SH-SY5Y (cell line): ENCODE data around the gene IRAK2.

Source experiments
- GATA2 ChIP-seq: IDR thresholded peaks from 2 replicates; pipeline ENCODE4 v1.6.1; 2011; ENCODE audit warnings: mild to moderate bottlenecking, low read depth, low read length
- GATA3 ChIP-seq: IDR thresholded peaks from 2 replicates; pipeline ENCODE4 v1.6.1; 2011; ENCODE audit warnings: low read depth, mild to moderate bottlenecking, low read length, moderate library complexity

IRAK2 gene

DNA sequence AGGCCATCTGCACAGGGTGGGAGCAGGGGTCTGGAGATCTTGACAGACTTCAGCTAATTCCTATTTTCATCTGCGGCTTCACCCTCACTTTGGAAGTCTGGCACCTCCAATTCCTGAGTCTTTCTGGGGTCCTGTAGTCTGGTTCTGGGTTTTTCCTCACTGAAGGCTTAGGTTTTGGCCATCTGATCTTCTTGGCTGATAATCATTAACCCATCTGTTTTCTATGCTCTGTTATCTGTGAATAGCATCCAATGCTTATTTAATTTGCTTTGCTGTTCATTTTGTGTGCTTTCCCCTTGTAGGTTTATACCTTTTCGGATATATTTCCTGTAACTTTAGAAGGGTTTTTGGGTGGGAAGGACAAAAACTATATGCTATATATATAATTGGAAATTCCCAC, 101.1 kb downstream of the IRAK2 start:
- TF ChIP-seq GATA2 (no peak), GATA3 (no peak)

DNA sequence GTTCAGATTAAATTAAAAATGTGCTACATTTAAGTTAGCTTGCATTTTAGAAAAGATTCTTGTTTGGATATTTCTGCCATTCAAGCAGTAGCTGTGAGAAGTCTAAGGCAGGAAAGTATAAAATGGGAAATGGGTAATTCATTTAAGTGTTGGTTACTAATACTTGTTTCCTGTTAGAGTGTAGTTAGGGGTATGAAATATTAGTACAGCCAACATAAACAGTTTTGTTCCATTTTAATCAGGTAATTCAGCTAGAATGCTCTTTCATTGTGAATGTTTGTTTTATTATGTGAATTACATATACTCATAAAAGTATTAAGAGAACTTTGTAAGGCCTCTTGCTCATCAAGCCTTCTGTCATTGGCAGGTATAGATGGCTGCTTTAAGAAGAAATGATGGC, 103.4 kb downstream of the IRAK2 start:
- TF ChIP-seq GATA2 (no peak), GATA3 (no peak)

DNA sequence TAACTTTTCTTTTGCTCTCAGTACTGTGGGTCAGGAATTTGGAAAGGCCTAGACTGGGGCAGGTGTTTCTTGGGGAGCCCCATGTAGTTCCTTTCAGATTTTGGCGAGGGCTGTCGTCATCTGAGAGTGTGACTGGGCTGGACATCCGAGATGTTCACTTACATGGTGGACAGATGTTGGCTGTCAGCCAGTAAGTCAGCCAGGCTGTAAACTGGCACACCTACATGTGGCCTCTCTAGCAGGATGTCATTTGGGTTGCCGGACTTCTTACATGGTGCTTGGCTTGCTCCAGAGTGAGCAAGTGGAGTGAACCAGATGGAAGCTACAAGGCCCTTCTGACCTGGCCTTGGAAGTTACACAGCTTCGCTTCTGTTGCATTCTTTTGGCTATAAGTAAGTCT, 104.2 kb downstream of the IRAK2 start:
- TF ChIP-seq GATA3 (no peak), GATA2 (no peak)

DNA sequence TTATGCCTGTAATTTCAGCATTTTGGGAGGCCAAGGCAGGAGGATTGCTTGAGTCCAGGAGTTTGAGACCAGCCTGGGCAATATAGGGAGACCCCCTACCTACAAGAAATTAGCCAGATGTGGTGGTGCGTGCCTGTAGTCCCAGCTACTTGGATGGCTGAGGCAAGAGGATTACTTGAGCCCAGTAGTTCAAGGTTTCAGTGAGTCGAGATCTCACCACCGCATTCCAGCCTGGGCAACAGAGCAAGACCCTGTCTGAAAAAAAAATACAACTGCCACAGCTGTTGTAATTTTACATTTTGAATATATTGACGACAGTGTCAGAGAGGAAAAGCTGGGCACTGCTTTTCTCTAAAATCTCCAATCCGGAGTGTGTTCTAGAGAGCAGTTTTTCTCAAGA, 104.7 kb downstream of the IRAK2 start:
- TF ChIP-seq GATA2 = no peak
- no peak for TF ChIP-seq GATA3

DNA sequence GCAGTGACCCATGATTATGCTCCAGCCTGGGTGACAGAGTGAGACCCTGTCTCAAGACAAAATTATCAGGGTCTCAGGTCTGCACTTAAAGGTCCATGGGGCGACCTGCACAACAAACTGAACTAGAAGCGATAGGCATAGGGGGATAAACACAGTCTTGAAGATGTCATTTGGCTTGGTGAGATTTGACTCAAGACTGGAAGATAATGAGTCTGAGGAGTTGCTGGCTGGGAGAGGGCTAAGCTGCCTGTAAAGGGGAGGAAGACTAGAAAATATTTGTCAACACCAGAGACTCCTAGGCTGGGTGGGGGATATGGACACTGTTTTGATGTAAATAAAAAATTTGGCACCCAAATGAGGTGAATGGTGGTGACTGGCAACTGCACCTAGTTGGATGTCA, 108.3 kb downstream of the IRAK2 start:
- TF ChIP-seq GATA2 = no peak
- no peak for TF ChIP-seq GATA3

DNA sequence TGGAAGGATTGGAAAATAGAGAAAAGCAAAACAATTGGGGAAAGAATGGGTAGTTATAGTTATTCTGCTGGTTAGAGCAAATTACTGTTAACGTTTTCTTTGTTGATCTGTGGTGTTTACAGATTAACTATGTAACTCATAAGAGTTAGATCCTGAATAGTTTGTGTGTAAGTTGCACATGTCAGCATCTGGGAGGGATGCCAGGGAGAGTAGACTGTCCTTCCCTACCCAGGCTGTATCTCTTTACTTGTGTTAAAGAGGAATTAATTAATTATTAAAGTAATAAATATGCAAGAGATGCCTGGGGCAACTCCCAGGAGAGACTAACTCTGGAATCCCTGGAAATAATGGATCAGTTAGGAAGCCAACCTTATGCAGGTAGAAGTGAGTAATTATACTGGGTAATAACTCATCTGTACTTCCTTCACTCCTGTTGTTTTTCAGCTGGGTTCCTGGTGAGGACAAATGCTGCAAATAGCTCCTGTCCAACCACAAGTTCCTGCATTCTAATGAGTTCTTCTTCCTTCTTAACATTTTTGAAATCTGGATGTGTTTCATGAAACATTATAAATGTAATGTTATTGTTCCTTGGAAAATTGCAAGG, 109.1 kb downstream of the IRAK2 start:
- no peak for TF ChIP-seq GATA3
- no peak for TF ChIP-seq GATA2

DNA sequence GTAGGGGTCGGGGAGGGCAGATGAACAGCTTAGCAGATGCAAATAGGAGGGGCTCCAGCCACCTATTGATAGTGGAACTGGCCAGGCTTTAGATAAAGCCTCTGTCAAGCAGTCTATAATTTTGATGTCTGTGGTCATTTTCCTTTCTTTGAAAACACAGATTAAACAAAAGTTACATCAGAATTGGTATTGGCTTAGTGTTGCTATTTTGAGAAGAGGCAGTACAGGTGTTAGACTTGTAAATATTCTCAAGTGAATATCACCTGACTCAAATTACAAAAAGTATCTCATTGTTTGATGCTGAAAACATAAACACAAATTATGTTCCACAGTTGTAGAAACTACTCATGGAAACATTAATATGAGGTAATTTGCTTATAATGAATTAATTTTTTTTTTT, 109.9 kb downstream of the IRAK2 start:
- TF ChIP-seq GATA2 = no peak
- no peak for TF ChIP-seq GATA3

DNA sequence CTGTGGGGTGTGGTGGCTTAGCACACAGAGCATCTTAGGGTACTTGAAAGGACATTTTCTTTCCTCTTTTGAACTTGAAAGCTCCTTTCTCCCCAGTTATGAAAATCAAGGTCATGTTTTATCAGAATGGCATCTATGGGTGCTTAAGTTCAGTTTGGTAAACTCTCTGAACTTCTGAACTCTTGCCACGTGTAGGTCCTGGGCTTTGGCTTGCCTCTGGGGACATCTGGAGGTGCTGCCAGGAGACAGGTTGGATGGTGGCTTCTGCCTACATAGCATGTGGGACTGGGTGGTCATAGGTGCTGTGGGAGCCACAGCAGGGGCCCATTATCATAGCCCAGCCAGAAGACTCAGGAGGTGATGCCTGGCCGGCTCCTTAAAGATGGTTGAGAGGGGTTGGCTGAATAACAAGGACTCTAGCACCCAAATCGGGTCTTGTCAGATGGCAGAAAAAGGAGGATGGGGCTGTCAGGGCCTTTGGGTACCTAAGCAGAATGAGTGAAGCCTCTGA, 112.5 kb downstream of the IRAK2 start:
- TF ChIP-seq GATA3 (no peak), GATA2 (no peak)

DNA sequence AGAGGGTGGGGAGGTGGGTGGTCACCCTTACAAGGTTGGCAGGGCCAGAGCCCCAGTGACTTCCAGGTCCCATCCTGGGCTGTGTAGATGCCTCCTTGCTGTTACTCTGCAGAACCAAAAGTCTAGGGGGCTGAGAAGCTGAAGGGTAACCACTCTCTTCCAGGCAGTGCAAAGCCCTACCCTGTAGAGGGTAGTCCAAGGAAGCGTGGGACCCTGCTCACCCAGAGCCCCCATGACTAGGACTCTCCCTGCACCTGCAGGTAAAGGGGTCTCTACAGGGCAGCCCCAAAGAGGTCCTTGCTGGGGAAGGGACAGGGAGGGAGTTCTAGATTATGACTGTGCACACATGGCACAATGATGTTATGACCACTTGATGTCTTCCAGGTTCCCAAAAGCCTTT, 113.8 kb downstream of the IRAK2 start:
- TF ChIP-seq GATA2 (no peak), GATA3 (no peak)

DNA sequence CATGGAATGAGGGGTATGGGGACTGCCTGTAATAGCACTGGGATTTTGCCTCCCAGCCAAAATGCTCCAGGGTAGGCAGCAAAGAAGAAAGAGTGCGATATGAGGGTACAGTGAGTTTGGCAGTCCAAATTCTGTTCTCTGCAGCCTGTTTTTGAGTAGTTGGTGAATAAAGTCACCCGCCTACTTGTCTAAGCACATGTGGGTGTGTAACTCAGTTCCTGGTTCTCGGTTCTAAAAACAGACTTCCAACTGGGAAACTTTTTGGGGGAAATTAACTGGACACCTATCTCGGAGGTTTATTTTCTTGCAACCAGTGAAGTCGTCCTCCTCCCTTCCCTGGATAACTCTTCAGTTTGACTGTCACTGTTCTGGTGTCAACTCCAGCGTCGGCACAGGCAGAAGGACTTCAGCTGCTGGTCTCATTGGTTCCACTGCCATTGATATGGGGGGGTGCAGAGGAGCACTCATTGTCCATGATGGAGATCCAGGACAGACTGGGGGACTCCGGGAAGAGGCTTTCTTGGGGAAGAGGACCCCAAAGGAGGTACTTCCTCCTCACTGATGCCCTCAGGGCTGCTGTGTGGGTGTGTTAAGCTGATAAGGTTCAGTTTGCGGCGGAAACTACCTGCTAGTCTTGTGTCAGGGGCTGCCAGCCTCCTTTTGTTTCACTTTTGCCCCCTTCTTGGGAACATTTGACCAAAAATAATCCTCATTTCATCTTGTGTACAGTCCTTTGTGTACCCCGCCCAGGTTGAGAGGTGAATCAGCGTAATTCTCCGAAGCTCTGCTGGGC, 114.9 kb downstream of the IRAK2 start:
- TF ChIP-seq GATA3 = no peak
- no peak for TF ChIP-seq GATA2

DNA sequence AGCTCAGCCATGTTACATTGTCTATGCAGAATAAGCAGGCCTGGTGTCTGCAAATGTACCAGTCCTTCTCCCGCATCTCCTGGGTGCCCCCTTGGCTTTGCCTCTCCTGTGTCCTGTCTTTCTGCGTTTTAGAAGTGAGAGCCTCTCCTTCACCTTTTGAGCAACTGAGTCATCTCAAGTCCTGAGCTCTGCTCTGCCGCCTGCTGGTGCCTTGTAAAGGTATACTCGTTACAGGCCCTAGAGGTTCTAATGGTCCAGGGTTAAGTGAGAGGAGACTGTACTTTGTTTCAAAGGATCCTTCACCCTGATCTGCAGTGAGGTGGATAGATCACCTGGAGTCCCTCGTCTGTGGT, 115.4 kb downstream of the IRAK2 start:
- TF ChIP-seq GATA3 = no peak
- no peak for TF ChIP-seq GATA2

DNA sequence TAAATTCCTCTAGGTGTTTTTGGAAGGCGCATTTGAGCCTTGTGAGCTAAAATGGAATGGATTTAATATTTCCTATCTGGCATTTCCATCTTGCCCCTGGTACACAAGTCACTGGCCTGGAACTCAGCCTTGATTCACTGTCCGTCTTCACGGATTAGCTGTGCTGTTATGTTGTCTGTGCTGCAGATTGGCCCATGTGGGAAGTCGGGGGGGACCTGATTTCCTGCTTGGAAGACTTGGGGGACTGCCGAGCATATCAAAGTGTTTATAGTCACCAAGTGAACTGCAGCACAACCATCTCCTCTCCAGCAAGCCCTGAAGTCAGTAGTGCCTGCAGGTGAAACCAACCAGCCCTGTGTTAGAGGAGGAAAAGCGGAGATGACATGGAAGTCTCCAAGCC, 115.9 kb downstream of the IRAK2 start:
- TF ChIP-seq GATA3 = no peak
- no peak for TF ChIP-seq GATA2

DNA sequence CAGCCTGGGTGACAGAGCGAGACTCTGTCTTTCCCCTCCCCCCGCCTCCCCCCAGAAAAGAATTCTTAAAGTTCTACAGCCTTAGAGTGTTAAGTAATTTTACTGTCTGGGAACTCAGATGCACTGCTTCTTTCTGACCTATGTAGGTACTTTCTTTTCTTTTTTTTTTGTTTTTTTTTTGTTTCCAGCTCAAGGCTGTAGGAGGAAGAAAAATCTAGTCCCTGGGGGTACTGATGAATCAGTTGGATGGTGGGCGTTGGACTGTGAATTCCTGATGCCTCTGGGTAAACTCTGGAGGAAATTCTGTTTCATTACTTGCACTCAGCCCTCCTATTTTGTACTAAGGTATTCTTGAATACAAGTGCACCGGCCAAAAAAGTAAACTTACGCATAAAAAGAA, 117.2 kb downstream of the IRAK2 start:
- no peak for TF ChIP-seq GATA3
- TF ChIP-seq GATA2 = no peak

DNA sequence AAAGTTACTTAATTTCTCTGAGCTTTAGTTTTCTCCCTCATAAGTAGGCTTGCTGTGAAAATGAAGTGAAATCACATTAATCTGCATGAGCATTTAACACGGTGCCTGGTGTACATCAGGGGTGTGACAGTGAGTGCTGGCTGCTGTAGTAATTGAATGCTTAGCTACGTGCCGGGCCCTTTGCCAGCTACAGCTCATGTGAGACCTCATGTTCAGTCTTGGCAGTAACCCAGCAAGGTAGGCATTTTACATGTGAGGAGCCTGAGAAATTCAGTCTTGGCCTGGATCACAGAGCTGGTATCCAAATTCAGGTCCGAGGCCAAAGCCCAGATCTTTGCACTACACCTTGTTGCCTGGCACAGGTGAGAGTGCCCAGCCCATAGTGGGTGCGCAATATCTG, 118.9 kb downstream of the IRAK2 start:
- TF ChIP-seq GATA3 (no peak), GATA2 (no peak)

DNA sequence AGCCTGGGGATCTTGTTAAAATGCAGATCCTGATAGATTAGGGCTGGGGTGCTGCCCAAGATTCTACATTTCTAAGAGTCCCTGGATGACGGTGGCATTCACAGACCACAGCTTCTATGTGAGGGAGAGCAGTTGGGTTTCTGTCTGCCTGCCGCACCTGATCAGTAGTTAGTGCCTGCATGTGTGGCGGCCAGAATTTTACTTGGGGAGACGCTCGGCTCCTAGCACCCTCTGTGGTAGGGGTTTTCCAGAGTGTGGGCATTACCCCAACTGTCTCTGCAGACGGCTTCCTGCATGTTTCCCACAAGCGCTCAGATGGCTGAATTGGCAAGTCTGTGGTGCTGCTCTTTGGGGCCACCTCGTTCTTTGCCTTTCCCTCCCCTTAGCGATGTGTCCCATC, 119.8 kb downstream of the IRAK2 start:
- no peak for TF ChIP-seq GATA2
- TF ChIP-seq GATA3 = no peak
